A673 (cell line): Measurements from ENCODE around the gene SLC9A8. TPM values are rescaled to one million over a fixed set of nuclear protein-coding genes. Genes with fewer than 3 reads are reported as not detected.

Experiments used
- BruUV-seq: library from RNA; stranded (reverse); fragments of 400-500 nt; replicated peaks from 2 replicates; lab custom pipeline; 2021; lab: Mats Ljungman, UMichigan
- CTCF ChIA-PET: fragments of 300-600 bp; sonication (Branson Sonifier 250); formaldehyde crosslinking; loops from one replicate; lab custom pipeline; 2022; ENCODE audit warnings: antibody characterized with exemption; lab: Charles Lee
- POLR2A ChIA-PET: fragments of 300-600 bp; sonication (Branson Sonifier 250); formaldehyde crosslinking; loops from one replicate; lab custom pipeline; 2022; ENCODE audit warnings: antibody characterized with exemption; ENCODE audit not compliant: low non-redundant PET; lab: Charles Lee
- DNase-seq: peaks from one replicate; pipeline ENCODE4 v3.0.0-alpha.2; 2015; ENCODE audit warnings: low spot score
- H3K27ac ChIP-seq: fragments of 200-600 bp; sonication (generic); 2 replicates; pipeline ENCODE4 v1.5.1; 2016; ENCODE audit warnings: mixed run types, low read depth, mild to moderate bottlenecking, mixed read lengths, antibody characterized with exemption, low read length; ENCODE audit not compliant: poor library complexity, severe bottlenecking
- H3K27me3 ChIP-seq: fragments of 200-600 bp; sonication (generic); replicated peaks from 2 replicates; pipeline ENCODE4 v1.6.1; 2017; ENCODE audit warnings: mixed run types, low read depth, mild to moderate bottlenecking, mixed read lengths, antibody characterized with exemption, low read length; ENCODE audit not compliant: insufficient read depth, poor library complexity
- H3K36me3 ChIP-seq: fragments of 200-600 bp; sonication (generic); 2 replicates; pipeline ENCODE4 v1.6.1; 2016; ENCODE audit warnings: mixed run types, mild to moderate bottlenecking, mixed read lengths, antibody characterized with exemption, low read length; ENCODE audit not compliant: insufficient read depth, poor library complexity, severe bottlenecking
- H3K4me1 ChIP-seq: fragments of 200-600 bp; sonication (generic); 2 replicates; pipeline ENCODE4 v1.6.1; 2017; ENCODE audit warnings: mixed run types, mild to moderate bottlenecking, mixed read lengths, antibody characterized with exemption, low read length; ENCODE audit not compliant: insufficient read depth, poor library complexity, severe bottlenecking
- H3K4me3 ChIP-seq: fragments of 200-600 bp; sonication (generic); 2 replicates; pipeline ENCODE4 v1.5.1; 2016; ENCODE audit warnings: low read depth, mixed run types, mild to moderate bottlenecking, mixed read lengths, low read length; ENCODE audit not compliant: poor library complexity, severe bottlenecking
- H3K9me3 ChIP-seq: fragments of 200-600 bp; sonication (generic); 2 replicates; pipeline ENCODE4 v1.6.1; 2016; ENCODE audit warnings: mixed run types, low read depth, mild to moderate bottlenecking, mixed read lengths, antibody characterized with exemption, low read length; ENCODE audit not compliant: poor library complexity, severe bottlenecking
- CTCF ChIP-seq: fragments of 300-800, 200-600 bp; sonication (generic); conservative IDR thresholded peaks from 2 replicates; pipeline ENCODE4 v1.5.1; 2017; ENCODE audit warnings: low read depth, mild to moderate bottlenecking, antibody characterized with exemption, low read length, moderate library complexity, mixed read lengths
- EZH2 ChIP-seq: fragments of 200-600 bp; sonication (generic); IDR thresholded peaks from 2 replicates; pipeline ENCODE4 v1.6.1; 2017; ENCODE audit warnings: borderline replicate concordance, low read depth, mild to moderate bottlenecking, mixed read lengths, antibody characterized with exemption, low read length; ENCODE audit not compliant: poor library complexity, severe bottlenecking
- intact Hi-C: fragments of 100-400 bp; cut with micrococcal nuclease; formaldehyde crosslinking; loops from one replicate; pipeline ENCODE4 v1.10.0; 2022; ENCODE audit not compliant: unreplicated experiment
- total RNA-seq: library from RNA; stranded (reverse); gene quantifications from 2 replicates; pipeline ENCODE4 v1.2.3, GENCODE V29; 2021

The SLC9A8 gene
- total RNA-seq, 1 experiment from 2014 or later = 9.8 TPM

DNA sequence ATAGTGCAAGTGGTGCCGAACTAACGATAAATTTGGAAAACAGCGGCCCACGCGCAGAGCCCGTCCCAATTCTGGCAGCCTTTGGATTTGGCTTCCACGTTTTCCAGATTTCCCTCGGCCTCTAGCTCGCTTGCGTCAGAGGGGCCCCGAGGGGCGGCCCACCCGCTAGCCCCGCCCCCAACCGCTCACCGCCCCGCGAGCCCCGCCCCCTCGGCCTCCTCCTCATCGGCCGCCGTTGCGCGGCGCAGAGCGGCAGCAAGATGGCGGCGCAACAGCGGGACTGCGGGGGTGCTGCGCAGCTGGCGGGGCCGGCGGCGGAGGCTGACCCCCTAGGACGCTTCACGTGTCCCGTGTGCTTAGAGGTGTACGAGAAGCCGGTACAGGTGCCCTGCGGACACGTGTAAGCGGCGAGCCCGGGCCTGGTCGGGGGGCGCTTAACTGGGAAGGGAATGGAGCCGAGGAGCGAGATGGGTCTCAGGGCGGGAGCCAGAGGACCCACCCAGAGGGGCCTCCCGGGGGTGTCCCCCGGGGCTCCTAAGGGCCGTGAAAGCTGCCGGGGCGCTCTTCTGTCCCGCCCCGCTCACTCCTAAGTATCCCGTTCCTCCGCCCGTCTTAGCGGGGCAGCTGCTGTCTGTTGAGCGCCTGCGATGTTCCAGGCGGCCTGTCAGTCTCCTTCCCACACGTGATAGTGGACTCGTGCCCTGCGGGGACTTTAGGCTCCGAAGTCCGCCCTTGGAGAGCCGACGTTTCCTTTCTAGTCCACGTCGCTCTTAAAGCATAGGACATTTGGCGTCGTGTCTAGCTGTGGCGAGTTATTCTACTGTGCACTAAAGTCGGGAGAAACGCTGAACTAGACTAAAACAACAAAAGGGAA is 123.8 kb downstream of the SLC9A8 start, which contains the start of gene RNF114:
Gene RNF114 (plus strand): TSS at position 245 of the 874 bp plus-strand sequence. CDS start 16 bp downstream, at position 261.
- no peaks in the 10 kb centered on the region for H3K27me3 ChIP-seq
- H3K27ac ChIP-seq = peak within 1 kb of the TSS; percentile 88
- no peaks in the 10 kb centered on the region for H3K9me3 ChIP-seq
- DNase-seq = peak; percentile 95
- ChIA-PET POLR2A (no interaction called here), CTCF (no interaction called here)
- no peak for TF ChIP-seq CTCF
- no peak for TF ChIP-seq EZH2
- peak within 1 kb of the TSS; percentile 90 for H3K4me3 ChIP-seq
- H3K4me1 ChIP-seq = peaks cover 16% of the 10 kb centered on the region
- peaks cover 19% of the 10 kb centered on the region for H3K36me3 ChIP-seq
- intact Hi-C loops = no loop called here
- no TSS peak for BruUV-seq

GRCh38 chr20:49937027-49937929 is 124.7 kb downstream of the SLC9A8 start:
- no peak for DNase-seq
- CTCF ChIA-PET = no interaction called here
- Histone ChIP-seq H3K27me3 (no peaks in the 10 kb centered on the region), H3K4me3 (peak overlapping the region; percentile 90), H3K9me3 (no peaks in the 10 kb centered on the region), H3K27ac (peak overlapping the region; percentile 88), H3K4me1 (peaks cover 16% of the 10 kb centered on the region), H3K36me3 (peaks cover 26% of the 10 kb centered on the region)
- POLR2A ChIA-PET = no interaction called here
- intact Hi-C loops = no loop called here
- BruUV-seq = TSS peak; percentile 53
- TF ChIP-seq EZH2 = no peak

DNA sequence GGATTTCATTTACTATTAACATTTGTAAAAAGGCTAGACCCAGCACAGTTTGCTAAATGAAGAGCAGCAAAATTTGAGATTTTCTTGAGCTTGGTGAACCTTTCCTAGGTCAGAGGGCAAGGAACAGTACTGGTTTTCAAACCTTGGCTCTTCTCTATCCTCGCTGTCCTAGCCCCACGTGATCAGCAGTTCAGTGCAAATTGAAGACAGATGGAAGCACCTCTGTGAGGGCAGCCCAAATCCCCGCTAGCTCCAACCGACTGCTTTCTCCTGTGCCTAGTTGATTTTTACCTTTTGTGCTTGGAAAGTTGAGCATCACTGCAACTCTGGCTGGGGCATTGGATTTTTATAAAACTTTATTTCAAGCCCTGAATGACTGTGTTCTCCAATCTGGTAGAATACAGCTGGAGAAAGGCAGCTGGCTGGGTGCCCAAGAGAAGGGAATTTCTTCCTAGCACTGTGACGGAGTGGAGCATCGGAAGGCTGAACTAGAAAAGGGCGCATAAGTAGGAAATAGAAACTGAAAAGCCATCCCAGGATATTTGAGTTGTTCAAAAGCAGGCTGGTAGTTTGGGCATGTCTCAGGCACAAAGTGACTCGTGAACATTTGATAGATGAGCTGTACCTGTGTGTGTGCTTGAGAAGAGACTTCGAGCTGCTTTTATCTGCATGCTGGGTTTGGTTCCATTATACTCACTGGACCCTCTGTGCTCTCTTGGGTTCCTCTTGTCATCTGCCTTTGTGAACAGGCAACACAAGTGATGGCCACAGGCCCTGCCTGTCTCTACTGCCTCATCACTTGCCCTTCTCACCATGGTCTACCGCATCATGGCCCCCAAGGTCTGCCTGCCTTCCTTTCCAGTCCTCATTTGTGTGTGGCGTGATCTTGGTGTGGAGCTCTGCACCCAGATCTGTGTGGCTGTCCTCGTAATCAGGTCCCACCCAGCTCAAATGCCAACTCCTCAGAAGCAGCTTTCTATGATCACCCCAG is 125.8 kb downstream of the SLC9A8 start:
- no peaks in the 10 kb centered on the region for H3K9me3 ChIP-seq
- POLR2A ChIA-PET = no interaction called here
- H3K4me1 ChIP-seq = peaks cover 16% of the 10 kb centered on the region
- H3K36me3 ChIP-seq = peaks cover 34% of the 10 kb centered on the region
- TF ChIP-seq EZH2 = no peak
- TF ChIP-seq CTCF = no peak
- peak; percentile 48 for DNase-seq
- CTCF ChIA-PET = no interaction called here
- H3K27me3 ChIP-seq = no peaks in the 10 kb centered on the region
- intact Hi-C loops = no loop called here
- peak overlapping the region; percentile 90 for H3K4me3 ChIP-seq
- peak overlapping the region; percentile 88 for H3K27ac ChIP-seq
- BruUV-seq = no TSS peak
